ENCODE results near the gene CNKSR3. TPM values are rescaled to one million over a fixed set of nuclear protein-coding genes. Genes with fewer than 3 reads are reported as not detected.

The CNKSR3 gene
- total RNA-seq, 1 experiment from 2014 or later, result 5.6 TPM

- Mint-ChIP-seq H3K27ac (no peak overlapping the region), H3K9me3 (no peaks in the 10 kb centered on the region), H3K27me3 (ENCODE audit: low read depth) (peaks cover 6% of the 10 kb centered on the region), H3K36me3 (ENCODE audit: insufficient read depth in 1 of 3, low read depth in 3 of 3) (no peaks in the 10 kb centered on the region), H3K4me1 (peaks cover 15 to 16% of the 10 kb centered on the region in 2 experiments), H3K4me3 (no peak overlapping the region)
- Histone ChIP-seq H3K23ac (ENCODE audit: insufficient read length, low read depth, low read length) (no peak overlapping the region), H3K18ac (ENCODE audit: insufficient read length, low read depth, low read length) (no peak overlapping the region), H3K79me1 (ENCODE audit: insufficient read depth, low read depth, low read length, poor library complexity, severe bottlenecking) (no peaks in the 10 kb centered on the region), H2AK5ac (ENCODE audit: insufficient read length, low read length) (no peak overlapping the region), H3K4ac (ENCODE audit: low read depth, low read length) (no peak overlapping the region), H4K20me1 (ENCODE audit: control insufficient read depth, insufficient read depth, insufficient read length) (no peaks in the 10 kb centered on the region), H4K5ac (ENCODE audit: insufficient read length, low read depth, low read length) (no peak overlapping the region), H2BK20ac (ENCODE audit: low read depth, low read length, poor library complexity, severe bottlenecking) (no peak overlapping the region), H3K79me2 (ENCODE audit: insufficient read depth, low read length) (no peaks in the 10 kb centered on the region), H2BK15ac (ENCODE audit: low read depth, low read length) (no peak overlapping the region), H3T11ph (ENCODE audit: low read length) (no peak overlapping the region), H2BK5ac (ENCODE audit: insufficient read length, low read length) (no peak overlapping the region), H3K23me2 (ENCODE audit: insufficient read length, low read depth, low read length, poor library complexity, severe bottlenecking) (no peaks in the 10 kb centered on the region), H2AFZ (ENCODE audit: low read length) (no peak overlapping the region), H3K14ac (ENCODE audit: insufficient read depth, low read length) (no peak overlapping the region), H3K4me2 (ENCODE audit: insufficient read depth, insufficient read length, low read length) (no peak overlapping the region), H3K9me3 (ENCODE audit: control insufficient read depth, low read depth, low read length) (no peaks in the 10 kb centered on the region), H3K9ac (ENCODE audit: extremely low read depth, insufficient read length, low read length) (no peak overlapping the region), H3K27me3 (ENCODE audit: insufficient read depth, low read length) (no peaks in the 10 kb centered on the region; the same call in 1 of the 2 replicates), H3K56ac (ENCODE audit: insufficient read length, low read depth, low read length) (no peak overlapping the region), H4K8ac (replicated peaks; ENCODE audit: insufficient read length, low read depth, low read length) (no peak overlapping the region), H2BK12ac (ENCODE audit: insufficient read length, low read depth, low read length) (no peak overlapping the region), H4K91ac (ENCODE audit: insufficient read length, low read depth, low read length) (no peak overlapping the region), H3K4me1 (ENCODE audit: insufficient read depth, low read length) (peaks cover 2% of the 10 kb centered on the region; the same call in 1 of the 2 replicates), H3K27ac (ENCODE audit: insufficient read length, low read depth, low read length) (no peak overlapping the region), H2BK120ac (ENCODE audit: low read depth, low read length, poor library complexity, severe bottlenecking) (no peak overlapping the region)
- DNase-seq, result no peak
- no CpG with 5 or more reads among the region's 4 CpGs for WGBS (ENCODE audit: extremely low coverage, insufficient read length, low lambda C conversion rate)
- no peak for TF ChIP-seq CTCF (conservative IDR thresholded peaks at IDR 0.05)
These were observed 21.9 kb upstream of the CNKSR3 start for GRCh38 chr6:154532426-154532825.

Measured in H9 (cell line).